ENCODE measurements around the gene SHISA3.
"Not testable (repeated sequence)": the region's sequence is repeated elsewhere in the genome, so short reads cannot be mapped to it uniquely, and the experiment has no call there.

Gene SHISA3

GRCh38 chr4:42366959-42367358 is 30.3 kb upstream of the SHISA3 start:
- no peak for DNase-seq (ENCODE audit: low read depth)
- TF ChIP-seq, protein P1, sequence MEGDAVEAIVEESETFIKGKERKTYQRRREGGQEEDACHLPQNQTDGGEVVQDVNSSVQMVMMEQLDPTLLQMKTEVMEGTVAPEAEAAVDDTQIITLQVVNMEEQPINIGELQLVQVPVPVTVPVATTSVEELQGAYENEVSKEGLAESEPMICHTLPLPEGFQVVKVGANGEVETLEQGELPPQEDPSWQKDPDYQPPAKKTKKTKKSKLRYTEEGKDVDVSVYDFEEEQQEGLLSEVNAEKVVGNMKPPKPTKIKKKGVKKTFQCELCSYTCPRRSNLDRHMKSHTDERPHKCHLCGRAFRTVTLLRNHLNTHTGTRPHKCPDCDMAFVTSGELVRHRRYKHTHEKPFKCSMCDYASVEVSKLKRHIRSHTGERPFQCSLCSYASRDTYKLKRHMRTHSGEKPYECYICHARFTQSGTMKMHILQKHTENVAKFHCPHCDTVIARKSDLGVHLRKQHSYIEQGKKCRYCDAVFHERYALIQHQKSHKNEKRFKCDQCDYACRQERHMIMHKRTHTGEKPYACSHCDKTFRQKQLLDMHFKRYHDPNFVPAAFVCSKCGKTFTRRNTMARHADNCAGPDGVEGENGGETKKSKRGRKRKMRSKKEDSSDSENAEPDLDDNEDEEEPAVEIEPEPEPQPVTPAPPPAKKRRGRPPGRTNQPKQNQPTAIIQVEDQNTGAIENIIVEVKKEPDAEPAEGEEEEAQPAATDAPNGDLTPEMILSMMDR (IDR thresholded peaks at IDR 0.05; ENCODE audit: low read depth, low read length, missing control alignments) = no peak
- in situ Hi-C loops (cut with HindIII; ENCODE audit: low sequenced_read_pairs) = no loop called here

DNA sequence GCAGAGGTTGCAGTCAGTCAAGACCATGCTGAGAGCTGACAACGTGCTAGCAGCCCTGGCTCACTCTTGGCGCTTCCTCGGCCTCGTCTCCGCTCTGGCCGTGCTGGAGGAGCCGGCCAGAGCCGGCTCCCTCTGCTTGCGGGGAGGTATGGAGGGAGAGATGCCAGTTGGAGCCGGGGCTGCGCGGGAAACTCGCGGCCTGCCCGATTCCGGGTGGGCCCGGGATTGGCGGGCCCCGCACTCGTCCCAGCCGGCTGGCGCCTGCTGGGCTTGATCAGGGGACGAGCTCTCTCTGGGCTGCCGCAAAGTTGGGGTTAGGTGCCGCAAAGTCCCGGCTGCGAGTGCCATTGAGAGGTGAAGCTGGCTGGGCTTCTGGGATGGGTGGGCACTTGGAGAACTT is 27.8 kb upstream of the SHISA3 start:
- no peak overlapping the region for H3K4me3 ChIP-seq (ENCODE audit: low read depth, low read length)
- DNase-seq (ENCODE audit: low read depth) = no peak
- TF ChIP-seq, protein P1 (IDR thresholded peaks at IDR 0.05; ENCODE audit: low read depth, low read length, missing control alignments) = no peak
- in situ Hi-C loops (cut with HindIII; ENCODE audit: low sequenced_read_pairs) = no loop called here

More at GRCh38 chr4:42366959-42367358, 30.3 kb upstream of the SHISA3 start:
- no peak overlapping the region for H3K4me3 ChIP-seq (ENCODE audit: low read depth, low read length)

DNA sequence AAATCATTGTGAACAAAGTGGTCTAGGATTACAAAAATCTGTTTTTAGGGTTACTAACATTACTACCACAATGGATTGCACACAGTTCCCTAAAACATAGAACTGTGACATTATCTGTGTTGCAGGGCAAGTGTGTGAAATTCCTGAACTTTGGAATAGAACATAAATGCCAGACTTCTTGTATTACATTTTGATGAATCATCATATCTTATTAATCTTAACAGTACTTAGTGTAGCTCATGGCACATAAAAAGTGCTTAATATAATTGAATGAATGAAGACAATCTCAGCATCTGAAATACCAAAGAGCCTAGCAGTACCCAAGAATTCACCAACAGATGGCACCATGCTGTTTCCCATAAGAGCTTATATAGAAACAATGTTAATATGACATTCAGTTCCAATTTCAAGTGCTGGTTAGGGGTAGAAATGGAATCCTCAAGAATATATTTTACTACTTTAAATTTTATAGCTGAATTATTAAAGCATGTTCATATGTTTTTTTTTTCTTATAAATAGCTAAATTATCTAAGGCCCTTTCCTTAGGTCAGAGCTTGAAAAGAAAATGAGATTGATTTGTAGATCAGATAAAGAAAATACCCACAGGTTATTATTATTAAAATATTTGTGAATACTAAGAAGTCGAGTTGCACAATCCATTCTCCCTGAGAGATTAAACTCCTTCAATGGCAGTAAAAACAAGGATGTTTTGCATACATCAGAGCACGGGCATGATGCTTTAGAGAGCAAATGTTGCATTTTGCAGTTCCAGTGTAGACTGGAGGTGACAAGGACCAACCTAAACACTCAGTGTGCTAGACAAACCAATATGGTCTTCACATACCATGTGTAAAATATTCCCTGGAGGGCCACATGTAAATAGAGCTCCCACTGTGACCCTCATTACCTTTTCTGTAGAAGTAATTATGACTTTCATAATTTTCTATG is 25.7 kb upstream of the SHISA3 start:
- H3K4me3 ChIP-seq (ENCODE audit: low read depth, low read length) = no peak overlapping the region
- TF ChIP-seq, protein P1 (IDR thresholded peaks at IDR 0.05; ENCODE audit: low read depth, low read length, missing control alignments) = peak; percentile 62
- in situ Hi-C loops (cut with HindIII; ENCODE audit: low sequenced_read_pairs) = no loop called here
- peak; percentile 60 for DNase-seq (ENCODE audit: low read depth)

GRCh38 chr4:42372303-42372702 is 25.0 kb upstream of the SHISA3 start:
- in situ Hi-C loops (cut with HindIII; ENCODE audit: low sequenced_read_pairs); DNase-seq (ENCODE audit: low read depth); H3K4me3 ChIP-seq (ENCODE audit: low read depth, low read length): not testable (repeated sequence)

DNA sequence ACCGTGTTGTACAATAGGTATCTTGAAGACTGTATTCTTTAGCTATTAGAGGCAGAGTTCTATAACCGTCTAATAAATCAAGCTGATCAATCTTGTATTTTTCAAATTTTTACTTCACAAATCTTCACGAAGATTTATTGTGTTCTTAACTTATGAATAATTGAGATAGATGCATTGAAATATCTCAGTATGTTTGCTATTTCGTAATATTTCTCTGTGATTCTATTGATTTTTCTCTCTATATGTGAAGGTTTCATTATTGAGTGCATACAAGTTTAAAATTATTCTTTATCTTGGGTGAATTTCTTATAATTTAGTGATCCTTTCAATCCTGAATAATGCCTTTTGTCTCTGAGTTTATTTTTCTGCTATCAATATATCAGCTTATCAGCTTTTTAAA is 19.8 kb upstream of the SHISA3 start:
- H3K4me3 ChIP-seq (ENCODE audit: low read depth, low read length) = no peak overlapping the region
- DNase-seq (ENCODE audit: low read depth) = no peak
- TF ChIP-seq, protein P1 (IDR thresholded peaks at IDR 0.05; ENCODE audit: low read depth, low read length, missing control alignments) = no peak
- in situ Hi-C loops (cut with HindIII; ENCODE audit: low sequenced_read_pairs) = no loop called here

- no peak overlapping the region for H3K4me3 ChIP-seq (ENCODE audit: low read depth, low read length)
- in situ Hi-C loops (cut with HindIII; ENCODE audit: low sequenced_read_pairs) = no loop called here
- TF ChIP-seq, protein P1 (IDR thresholded peaks at IDR 0.05; ENCODE audit: low read depth, low read length, missing control alignments) = no peak
- DNase-seq (ENCODE audit: low read depth) = no peak
Measured at GRCh38 chr4:42381666-42382065, 15.6 kb upstream of the SHISA3 start.

DNA sequence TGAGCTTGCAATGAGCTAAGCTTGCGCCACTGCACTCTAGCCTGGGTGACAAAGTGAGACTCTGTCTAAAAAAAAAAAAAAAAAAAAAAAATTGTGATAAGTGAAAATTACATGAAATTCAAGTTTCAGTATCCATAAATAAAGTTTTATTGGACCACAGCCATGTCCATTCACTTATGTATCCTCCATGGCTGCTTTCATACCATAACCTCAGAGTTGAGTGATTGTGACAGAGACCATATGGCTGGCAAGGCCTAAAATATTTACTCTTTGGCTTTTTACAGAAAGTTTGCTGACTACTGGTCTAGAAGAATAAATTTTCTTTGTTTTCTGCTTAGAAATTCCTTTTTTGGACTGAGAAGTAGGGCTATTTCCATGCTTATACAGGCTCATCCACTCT is 11.8 kb upstream of the SHISA3 start:
- H3K4me3 ChIP-seq (ENCODE audit: low read depth, low read length) = no peak overlapping the region
- no peak for DNase-seq (ENCODE audit: low read depth)
- in situ Hi-C loops (cut with HindIII; ENCODE audit: low sequenced_read_pairs) = no loop called here
- TF ChIP-seq, protein P1 (IDR thresholded peaks at IDR 0.05; ENCODE audit: low read depth, low read length, missing control alignments) = no peak
